HUES64 (cell line): Measurements from ENCODE around the gene WWOX.

Experiments used
- H3K27ac ChIP-seq: 2 replicates; pipeline ENCODE4 v1.7.0; 2013; ENCODE audit warnings: low read depth, low read length, inconsistent platforms
- H3K27me3 ChIP-seq: 2 replicates; pipeline ENCODE4 v1.6.1; 2013; ENCODE audit warnings: mild to moderate bottlenecking, low read length; ENCODE audit not compliant: insufficient read depth
- H3K36me3 ChIP-seq: 2 replicates; pipeline ENCODE4 v1.6.1; 2013; ENCODE audit warnings: mild to moderate bottlenecking, low read length; ENCODE audit not compliant: insufficient read depth
- H3K4me1 ChIP-seq: 2 replicates; pipeline ENCODE4 v1.6.1; 2013; ENCODE audit warnings: mild to moderate bottlenecking, low read length, moderate library complexity; ENCODE audit not compliant: insufficient read depth
- H3K4me3 ChIP-seq: 2 replicates; pipeline ENCODE4 v1.5.1; 2013; ENCODE audit warnings: mild to moderate bottlenecking, low read length, moderate library complexity
- H3K9ac ChIP-seq: 2 replicates; pipeline ENCODE4 v1.6.1; 2013; ENCODE audit warnings: mild to moderate bottlenecking, low read depth, low read length
- H3K9me3 ChIP-seq: 2 replicates; pipeline ENCODE4 v1.6.1; 2013; ENCODE audit warnings: low read depth, low read length; ENCODE audit not compliant: insufficient read depth
- WGBS: fragments of 150-250, 120-280 bp; methylation state at CpG from one replicate; pipeline ENCODE4 v1.1.7; 2013; ENCODE audit warnings: missing lambda C conversion rate; 5-methylcytosine and 5-hydroxymethylcytosine counted together

Gene WWOX

DNA sequence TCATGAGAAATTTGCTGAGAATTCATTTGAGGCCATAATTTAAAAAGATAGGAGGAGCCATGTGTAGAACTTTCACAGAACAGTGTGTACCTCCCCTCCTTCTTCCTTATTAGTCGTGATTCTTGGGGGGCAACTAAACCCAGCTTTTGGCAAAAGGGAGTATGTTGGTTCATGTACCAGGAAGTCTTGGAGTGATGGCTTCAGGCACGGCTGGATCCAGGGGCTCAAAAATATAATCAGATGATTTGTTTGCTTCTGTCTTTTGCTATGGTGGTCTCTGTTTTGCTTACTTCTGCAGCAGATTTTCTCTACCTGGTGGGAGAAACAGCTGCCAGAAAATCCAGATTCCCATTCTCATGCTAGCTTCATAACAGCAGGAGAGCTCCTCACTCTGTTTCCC, 871.2 kb downstream of the WWOX start:
- Histone ChIP-seq H3K9ac (no peak overlapping the region), H3K9me3 (no peaks in the 10 kb centered on the region), H3K4me1 (0 out of 2 replicates have a peak, but pooled peaks cover 3% of the 10 kb centered on the region), H3K36me3 (no peaks in the 10 kb centered on the region), H3K27me3 (no peaks in the 10 kb centered on the region), H3K27ac (no peak overlapping the region), H3K4me3 (no peak overlapping the region)
- 96% methylated on average over 2 of the region's 2 CpGs for WGBS

DNA sequence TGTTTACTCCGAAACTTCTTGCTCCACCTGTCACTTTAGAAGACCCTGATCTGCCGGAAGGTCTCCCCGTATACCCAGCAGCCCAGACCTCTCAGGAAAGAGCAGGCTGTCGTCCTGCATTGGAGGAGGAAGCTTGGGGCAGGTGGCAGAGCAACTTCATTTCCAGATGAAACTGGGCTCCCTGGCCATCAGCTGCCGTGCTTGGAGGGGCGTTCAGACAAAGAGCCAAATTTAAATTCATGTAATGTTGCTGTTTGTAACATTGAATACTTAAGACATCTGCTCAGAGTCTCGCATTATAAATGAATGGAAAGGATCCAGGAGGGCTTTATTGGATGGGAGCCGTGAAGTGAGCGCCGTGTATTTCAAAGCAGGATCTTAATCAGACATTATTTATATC, 872.6 kb downstream of the WWOX start:
- H3K36me3 ChIP-seq = no peaks in the 10 kb centered on the region
- 93% methylated on average over 7 of the region's 10 CpGs for WGBS

DNA sequence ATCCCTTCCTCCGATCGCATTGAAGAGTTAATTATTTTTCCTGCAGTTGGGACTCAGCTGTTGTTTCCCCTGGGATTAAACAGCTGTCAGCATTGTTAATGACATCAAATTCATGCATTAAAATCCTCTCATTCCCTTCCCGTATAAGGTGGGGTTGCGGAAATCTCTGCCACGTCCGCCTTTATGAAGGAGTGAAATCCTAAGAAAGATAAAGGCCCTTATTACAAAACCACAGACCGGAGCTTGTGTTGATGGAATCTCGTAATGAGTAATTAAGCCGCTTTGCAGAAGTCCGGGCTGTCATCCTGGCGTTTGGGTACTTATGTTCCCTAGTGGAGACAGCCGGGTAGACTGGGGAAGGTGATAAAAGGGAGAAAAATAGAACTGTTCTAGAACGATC, 873.5 kb downstream of the WWOX start:
- Histone ChIP-seq H3K9ac (no peak overlapping the region), H3K4me1 (0 out of 2 replicates have a peak, but pooled peaks cover 6% of the 10 kb centered on the region), H3K27me3 (no peaks in the 10 kb centered on the region), H3K27ac (no peak overlapping the region), H3K4me3 (no peak overlapping the region), H3K36me3 (no peaks in the 10 kb centered on the region), H3K9me3 (no peaks in the 10 kb centered on the region)
- 94% methylated on average over 13 of the region's 13 CpGs for WGBS

More for the DNA sequence above, 872.6 kb downstream of the WWOX start:
- H3K4me3 ChIP-seq = no peak overlapping the region
- H3K27ac ChIP-seq = no peak overlapping the region
- no peaks in the 10 kb centered on the region for H3K27me3 ChIP-seq
- H3K9me3 ChIP-seq = no peaks in the 10 kb centered on the region
- no peak overlapping the region for H3K9ac ChIP-seq
- H3K4me1 ChIP-seq = 0 out of 2 replicates have a peak, but pooled peaks cover 4% of the 10 kb centered on the region

DNA sequence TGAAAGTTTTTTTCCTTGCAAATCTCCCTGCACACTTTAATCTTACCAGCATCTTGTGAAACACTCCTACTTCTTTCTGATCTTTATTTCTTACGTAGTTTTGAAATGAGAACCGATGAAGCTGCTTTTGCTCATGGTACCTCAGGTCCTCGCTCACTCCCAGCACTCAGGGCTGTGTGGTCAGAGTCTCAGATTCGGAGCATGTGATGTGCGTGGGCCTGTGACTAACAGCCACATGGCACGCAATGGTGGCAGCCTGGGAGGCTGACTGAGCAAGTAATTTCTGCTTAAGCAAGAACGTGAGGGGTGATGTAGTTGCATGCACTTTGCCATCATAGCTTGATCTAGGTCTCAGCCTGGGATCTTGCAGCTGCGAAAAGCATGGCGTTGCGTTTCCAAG, 876.8 kb downstream of the WWOX start:
- no peaks in the 10 kb centered on the region for H3K27me3 ChIP-seq
- H3K9me3 ChIP-seq = no peaks in the 10 kb centered on the region
- H3K27ac ChIP-seq = no peak overlapping the region
- H3K4me3 ChIP-seq = no peak overlapping the region
- no peaks in the 10 kb centered on the region for H3K36me3 ChIP-seq
- H3K9ac ChIP-seq = no peak overlapping the region
- H3K4me1 ChIP-seq = 0 out of 2 replicates have a peak, but pooled peaks cover 6% of the 10 kb centered on the region
- 95% methylated on average over 10 of the region's 10 CpGs for WGBS

DNA sequence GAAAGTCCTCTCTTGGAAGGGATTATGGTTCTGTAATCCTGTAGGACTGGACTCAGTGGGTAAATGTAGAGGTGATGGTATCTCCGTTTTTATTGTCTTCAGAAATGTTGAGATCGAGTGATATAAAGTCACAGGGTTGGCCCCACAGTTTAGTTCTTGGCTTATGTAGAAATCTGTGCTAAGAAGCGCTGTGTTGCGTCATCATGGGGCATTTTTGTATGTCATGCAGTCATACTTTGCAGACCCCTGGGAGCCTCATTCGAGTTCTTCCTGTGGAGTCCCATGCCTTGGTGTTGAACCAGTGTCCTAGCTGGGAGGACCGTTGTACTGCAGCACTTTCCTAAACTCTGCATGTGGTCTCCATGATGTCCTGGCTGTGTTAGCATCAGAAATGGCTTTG, 881.4 kb downstream of the WWOX start:
- no peaks in the 10 kb centered on the region for H3K36me3 ChIP-seq
- no peak overlapping the region for H3K4me3 ChIP-seq
- H3K27ac ChIP-seq = no peak overlapping the region
- no peaks in the 10 kb centered on the region for H3K9me3 ChIP-seq
- H3K9ac ChIP-seq = no peak overlapping the region
- H3K27me3 ChIP-seq = no peaks in the 10 kb centered on the region
- 0 out of 2 replicates have a peak, but pooled peaks cover 4% of the 10 kb centered on the region for H3K4me1 ChIP-seq
- 92% methylated on average over 6 of the region's 6 CpGs for WGBS

DNA sequence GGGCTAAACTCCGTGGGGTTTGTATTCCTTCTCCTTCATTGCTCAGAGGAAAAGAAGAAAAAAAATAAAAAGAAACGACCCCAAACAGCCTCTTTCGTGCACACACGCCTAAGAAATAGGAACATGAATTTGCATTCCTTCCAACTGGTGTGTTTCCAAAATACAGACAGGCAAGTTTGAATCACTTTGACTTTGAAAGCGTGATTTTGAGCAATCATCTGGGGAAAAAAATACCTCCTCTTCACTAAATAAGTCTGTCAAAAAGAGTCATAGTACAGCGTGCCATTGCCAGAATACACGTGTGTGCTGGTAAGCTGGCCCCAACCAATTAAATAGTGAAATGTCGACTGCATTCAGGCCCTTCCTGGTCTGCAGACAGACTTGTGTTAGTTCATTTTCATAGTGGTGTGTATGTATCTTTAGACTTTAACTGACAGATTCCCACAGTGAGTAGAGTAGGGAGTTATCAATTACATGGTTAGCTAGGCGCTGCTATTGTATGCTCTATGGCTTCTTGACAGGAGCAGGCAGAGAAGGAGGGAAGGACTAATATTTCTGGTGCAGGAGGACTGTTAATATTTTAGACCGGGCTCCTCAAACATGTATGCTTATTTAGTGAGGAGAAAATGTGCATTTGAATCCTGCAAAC, 882.8 kb downstream of the WWOX start:
- WGBS = 90% methylated on average over 10 of the region's 10 CpGs
- H3K4me1 ChIP-seq = 0 out of 2 replicates have a peak, but pooled peaks cover under 1% of the 10 kb centered on the region
- H3K4me3 ChIP-seq = no peak overlapping the region

DNA sequence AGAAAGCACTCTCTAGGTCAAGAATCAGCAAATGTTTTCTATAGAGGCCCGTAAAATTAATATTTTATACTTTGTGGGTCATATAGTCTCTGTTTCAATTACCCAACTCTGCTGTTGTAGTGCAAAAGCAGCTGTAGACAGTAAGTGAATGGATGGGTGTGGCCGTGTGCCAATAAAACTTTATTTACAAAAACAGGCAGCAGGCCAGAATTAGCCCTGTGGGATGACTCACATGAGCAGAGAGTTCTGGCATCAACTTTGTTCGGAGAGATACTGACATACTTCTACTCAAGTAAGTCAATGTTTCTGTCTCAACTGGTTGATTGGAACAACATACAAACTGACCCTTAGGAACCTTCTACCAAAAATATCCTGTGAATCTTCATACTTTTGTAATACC, 884.9 kb downstream of the WWOX start:
- WGBS = 94% methylated on average over 3 of the region's 3 CpGs
- Histone ChIP-seq H3K9me3 (no peaks in the 10 kb centered on the region), H3K9ac (no peak overlapping the region), H3K4me1 (peaks cover 4% of the 10 kb centered on the region; the same call in 1 of the 2 replicates), H3K36me3 (no peaks in the 10 kb centered on the region), H3K27ac (no peak overlapping the region), H3K4me3 (no peak overlapping the region), H3K27me3 (no peaks in the 10 kb centered on the region)

More for the DNA sequence above, 882.8 kb downstream of the WWOX start:
- Histone ChIP-seq H3K27me3 (no peaks in the 10 kb centered on the region), H3K27ac (no peak overlapping the region), H3K9ac (no peak overlapping the region), H3K9me3 (no peaks in the 10 kb centered on the region), H3K36me3 (no peaks in the 10 kb centered on the region)

DNA sequence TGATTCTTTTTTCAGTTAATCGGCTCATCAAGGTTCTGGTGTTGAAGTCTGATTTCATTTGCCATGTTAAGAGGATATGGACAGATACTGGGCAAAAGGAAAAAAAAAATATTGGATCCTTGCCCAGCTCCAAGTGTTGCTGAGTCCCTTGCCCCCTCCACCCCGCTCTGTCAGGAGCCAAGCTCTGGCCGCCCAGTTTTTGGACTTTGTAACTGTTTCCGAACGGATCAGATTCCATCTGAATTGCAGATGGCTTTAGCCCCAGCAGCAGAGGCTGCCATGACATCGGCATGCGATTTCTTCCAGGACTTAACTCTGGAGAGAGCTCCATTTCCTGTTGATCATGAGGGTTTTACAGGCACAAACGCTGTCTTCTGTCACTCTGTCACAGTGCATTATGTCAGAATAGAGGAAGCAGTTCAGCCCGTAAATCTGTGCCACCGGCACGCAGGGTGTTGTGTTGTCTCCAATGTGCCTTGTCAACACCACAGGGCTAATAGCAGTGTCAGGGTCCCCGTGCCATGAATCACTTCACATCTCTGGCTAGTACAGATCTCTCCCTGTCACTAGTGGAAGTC, 885.5 kb downstream of the WWOX start:
- peaks cover 4% of the 10 kb centered on the region; the same call in 1 of the 2 replicates for H3K4me1 ChIP-seq
- no peak overlapping the region for H3K27ac ChIP-seq
- H3K4me3 ChIP-seq = no peak overlapping the region
- H3K9ac ChIP-seq = no peak overlapping the region
- WGBS = 85% methylated on average over 12 of the region's 12 CpGs
- H3K27me3 ChIP-seq = no peaks in the 10 kb centered on the region
- no peaks in the 10 kb centered on the region for H3K36me3 ChIP-seq
- H3K9me3 ChIP-seq = no peaks in the 10 kb centered on the region

DNA sequence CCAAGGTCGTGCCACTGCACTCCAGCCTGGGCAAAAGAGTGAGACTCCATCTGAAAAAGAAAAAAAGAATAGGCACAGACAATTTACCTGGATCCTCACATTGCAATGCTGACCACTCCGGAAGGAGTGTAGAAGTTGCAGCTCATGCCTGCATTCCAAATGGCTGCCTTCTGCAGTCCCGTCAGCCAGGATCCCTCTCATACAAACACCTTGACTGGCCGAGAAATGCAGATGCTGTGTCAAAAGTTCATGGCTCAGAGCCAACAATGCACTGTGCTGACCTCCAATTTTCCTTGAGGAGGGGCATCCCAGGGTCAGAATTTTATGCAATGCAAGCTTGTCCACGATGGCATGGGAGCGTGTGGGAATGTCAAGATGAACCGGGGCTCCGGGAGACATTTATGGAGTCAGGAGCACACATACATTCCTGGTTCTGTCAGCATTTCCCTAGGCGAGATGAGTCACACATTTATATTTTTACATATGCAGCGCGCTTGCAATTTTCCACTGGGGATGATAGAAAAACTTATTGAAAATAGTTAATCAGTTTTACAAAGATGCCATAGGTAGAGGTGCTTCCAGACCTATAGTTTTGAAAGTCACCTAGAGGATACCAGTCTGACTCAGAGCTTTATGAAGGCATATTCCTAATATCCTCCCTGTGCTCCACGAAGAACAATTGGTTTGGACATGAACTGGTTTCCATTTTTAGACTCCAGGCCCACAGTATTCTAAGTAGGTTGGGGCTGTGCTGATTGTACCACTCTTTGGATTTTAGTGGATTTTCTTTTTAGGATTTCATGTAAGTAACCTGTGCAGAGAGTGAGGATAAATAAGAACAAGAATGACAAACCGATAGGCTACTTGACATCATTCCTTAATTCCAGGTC, 886.5 kb downstream of the WWOX start:
- H3K36me3 ChIP-seq = no peaks in the 10 kb centered on the region
- H3K9ac ChIP-seq = no peak overlapping the region
- H3K27ac ChIP-seq = no peak overlapping the region
- H3K27me3 ChIP-seq = no peaks in the 10 kb centered on the region
- H3K4me3 ChIP-seq = no peak overlapping the region
- 93% methylated on average over 13 of the region's 13 CpGs for WGBS
- H3K4me1 ChIP-seq = peaks cover 11% of the 10 kb centered on the region
- no peaks in the 10 kb centered on the region for H3K9me3 ChIP-seq

DNA sequence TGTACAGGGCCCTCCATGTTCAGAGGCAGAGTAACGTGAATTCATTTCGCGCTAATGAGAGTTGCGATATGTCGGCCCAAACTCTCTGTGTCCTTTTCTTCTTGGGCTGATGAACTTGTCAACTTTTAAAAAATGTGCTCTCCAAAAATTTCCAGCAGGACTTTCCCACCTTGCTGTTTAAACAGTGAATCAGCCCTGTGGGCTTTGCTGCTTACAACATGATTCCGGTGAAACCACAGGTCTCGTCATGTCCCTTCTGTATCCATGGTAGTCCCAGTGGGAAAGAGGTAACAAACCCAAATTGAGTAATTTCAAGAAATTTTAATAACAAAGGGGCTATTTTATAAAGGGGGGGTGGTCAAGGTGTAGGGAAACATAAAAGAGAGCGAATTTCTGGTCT, 888.2 kb downstream of the WWOX start:
- H3K27me3 ChIP-seq = no peaks in the 10 kb centered on the region
- H3K4me1 ChIP-seq = peaks cover 11% of the 10 kb centered on the region
- H3K4me3 ChIP-seq = no peak overlapping the region
- no peaks in the 10 kb centered on the region for H3K9me3 ChIP-seq
- H3K9ac ChIP-seq = no peak overlapping the region
- H3K36me3 ChIP-seq = no peaks in the 10 kb centered on the region
- WGBS = 88% methylated on average over 8 of the region's 8 CpGs
- no peak overlapping the region for H3K27ac ChIP-seq

DNA sequence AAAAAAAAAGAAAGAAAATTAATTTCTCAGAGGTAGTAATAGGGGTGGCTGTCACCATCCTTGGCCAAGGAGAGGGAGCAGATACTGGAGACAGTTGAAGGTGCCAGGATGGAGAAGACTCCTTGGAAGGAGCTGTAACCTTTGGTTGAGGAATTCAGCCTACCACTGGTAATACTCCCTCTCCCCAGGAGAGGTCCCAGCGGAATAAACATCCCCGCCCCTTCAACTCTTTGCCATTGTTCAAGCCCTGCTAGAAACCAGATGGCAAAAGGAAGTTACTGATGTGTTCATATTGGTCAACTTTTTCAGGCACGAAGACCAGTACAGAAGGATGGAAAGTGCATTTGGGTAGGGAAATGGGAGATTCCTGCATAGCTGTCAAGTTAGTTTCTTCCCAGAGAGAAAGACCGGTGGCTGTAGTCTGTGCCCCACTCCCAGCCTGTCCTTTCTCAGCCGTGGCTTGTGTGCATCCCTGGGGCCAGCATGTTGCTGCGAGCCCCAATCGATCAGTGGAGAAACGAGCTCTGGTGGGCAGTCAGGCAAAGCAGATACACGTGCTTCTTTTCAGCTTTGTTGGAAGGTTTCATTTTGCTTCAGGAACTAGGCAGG, 889.0 kb downstream of the WWOX start:
- Histone ChIP-seq H3K27me3 (no peaks in the 10 kb centered on the region), H3K36me3 (no peaks in the 10 kb centered on the region), H3K9ac (no peak overlapping the region), H3K4me3 (no peak overlapping the region), H3K9me3 (no peaks in the 10 kb centered on the region), H3K4me1 (peaks cover 11% of the 10 kb centered on the region), H3K27ac (no peak overlapping the region)
- whole genome bisulfite sequencing = 67% methylated on average over 9 of the region's 9 CpGs
